Left ventricle myocardium inferior (tissue), 1 donor: ENCODE data around the gene DOCK3. TPM values are rescaled to one million over a fixed set of nuclear protein-coding genes. Genes with fewer than 3 reads are reported as not detected.

Experiments
- DNase-seq: peaks from one replicate; pipeline ENCODE4 v3.0.0-alpha.2; 2020
- H3K27ac ChIP-seq: fragments of 200-600 bp; replicated peaks from 2 replicates; pipeline ENCODE4 v1.8.0; 2021
- H3K27me3 ChIP-seq: fragments of 200-600 bp; 2 replicates; pipeline ENCODE4 v1.8.0; 2021; ENCODE audit warnings: low read depth
- H3K36me3 ChIP-seq: fragments of 200-600 bp; 2 replicates; pipeline ENCODE4 v1.8.0; 2021
- H3K4me1 ChIP-seq: fragments of 200-600 bp; 2 replicates; pipeline ENCODE4 v1.8.0; 2021
- H3K4me3 ChIP-seq: fragments of 200-600 bp; 2 replicates; pipeline ENCODE4 v1.8.0; 2021; ENCODE audit warnings: mild to moderate bottlenecking, moderate library complexity
- H3K9me3 ChIP-seq: fragments of 200-600 bp; replicated peaks from 2 replicates; pipeline ENCODE4 v1.8.0; 2021
- intact Hi-C: fragments of 100-400 bp; cut with micrococcal nuclease; formaldehyde crosslinking; loops from one replicate; pipeline ENCODE4 v1.11.0; 2022
- total RNA-seq: library from RNA; stranded (reverse); fragmentation: NEBNext Ultra II Directional; extraction: Animal tissue kit (Norgen Biotek cat#: 25700); gene quantifications from one replicate; pipeline ENCODE4 v1.2.1, GENCODE V29; 2021
- TF ChIP-seq, protein P1 (sequence below): fragments of 200-600 bp; IDR thresholded peaks from 2 replicates; pipeline ENCODE4 v1.8.0; 2021; ENCODE audit warnings: antibody characterized with exemption, mild to moderate bottlenecking, borderline replicate concordance
- donor health status: DM: no; HTN: yes; CAD: no; lungs with severe emphysema.

The DOCK3 gene
- total RNA-seq, 1 donor from 2014 or later, result 3.9 TPM

DNA sequence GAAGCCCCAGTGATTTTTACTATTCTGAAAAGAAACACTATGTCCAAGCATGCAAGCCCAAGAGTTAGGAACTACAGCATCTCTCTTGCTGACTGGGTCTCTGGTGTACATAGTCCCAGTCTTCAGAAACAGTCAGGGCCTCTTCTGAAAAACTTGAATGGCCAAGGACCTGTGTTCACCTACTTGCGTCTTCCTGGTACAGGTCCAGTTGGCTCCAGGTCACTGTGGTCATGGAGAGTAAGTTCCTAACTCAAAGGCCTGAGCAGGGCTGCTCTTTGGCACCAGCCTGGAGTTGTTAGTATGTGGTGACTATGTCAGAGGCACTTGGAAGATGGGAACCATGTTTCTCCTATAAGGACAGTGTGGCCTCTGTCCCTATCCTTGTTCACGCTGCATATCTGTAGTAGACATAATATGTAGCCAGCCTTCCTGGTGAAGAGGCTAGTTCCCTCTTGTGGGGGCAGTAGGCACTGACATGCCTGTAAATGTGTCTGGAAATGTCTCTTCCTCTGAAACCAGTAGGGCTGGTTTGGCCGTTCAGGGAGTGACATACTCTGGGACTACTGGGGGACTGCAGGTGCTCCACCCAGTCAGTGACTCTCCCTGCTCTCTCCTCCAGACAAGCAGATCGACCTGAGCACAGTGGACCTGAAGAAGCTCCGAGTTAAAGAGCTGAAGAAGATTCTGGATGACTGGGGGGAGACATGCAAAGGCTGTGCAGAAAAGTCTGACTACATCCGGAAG is 713.7 kb downstream of the DOCK3 start:
- Histone ChIP-seq H3K4me3 (no peak overlapping the region), H3K4me1 (peaks cover 87% of the 10 kb centered on the region), H3K27me3 (no peaks in the 10 kb centered on the region), H3K36me3 (peaks cover 42% of the 10 kb centered on the region), H3K9me3 (no peaks in the 10 kb centered on the region), H3K27ac (no peak overlapping the region)
- intact Hi-C loops, result no loop called here
- TF ChIP-seq, protein P1, sequence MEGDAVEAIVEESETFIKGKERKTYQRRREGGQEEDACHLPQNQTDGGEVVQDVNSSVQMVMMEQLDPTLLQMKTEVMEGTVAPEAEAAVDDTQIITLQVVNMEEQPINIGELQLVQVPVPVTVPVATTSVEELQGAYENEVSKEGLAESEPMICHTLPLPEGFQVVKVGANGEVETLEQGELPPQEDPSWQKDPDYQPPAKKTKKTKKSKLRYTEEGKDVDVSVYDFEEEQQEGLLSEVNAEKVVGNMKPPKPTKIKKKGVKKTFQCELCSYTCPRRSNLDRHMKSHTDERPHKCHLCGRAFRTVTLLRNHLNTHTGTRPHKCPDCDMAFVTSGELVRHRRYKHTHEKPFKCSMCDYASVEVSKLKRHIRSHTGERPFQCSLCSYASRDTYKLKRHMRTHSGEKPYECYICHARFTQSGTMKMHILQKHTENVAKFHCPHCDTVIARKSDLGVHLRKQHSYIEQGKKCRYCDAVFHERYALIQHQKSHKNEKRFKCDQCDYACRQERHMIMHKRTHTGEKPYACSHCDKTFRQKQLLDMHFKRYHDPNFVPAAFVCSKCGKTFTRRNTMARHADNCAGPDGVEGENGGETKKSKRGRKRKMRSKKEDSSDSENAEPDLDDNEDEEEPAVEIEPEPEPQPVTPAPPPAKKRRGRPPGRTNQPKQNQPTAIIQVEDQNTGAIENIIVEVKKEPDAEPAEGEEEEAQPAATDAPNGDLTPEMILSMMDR, result no peak
- no peak for DNase-seq

DNA sequence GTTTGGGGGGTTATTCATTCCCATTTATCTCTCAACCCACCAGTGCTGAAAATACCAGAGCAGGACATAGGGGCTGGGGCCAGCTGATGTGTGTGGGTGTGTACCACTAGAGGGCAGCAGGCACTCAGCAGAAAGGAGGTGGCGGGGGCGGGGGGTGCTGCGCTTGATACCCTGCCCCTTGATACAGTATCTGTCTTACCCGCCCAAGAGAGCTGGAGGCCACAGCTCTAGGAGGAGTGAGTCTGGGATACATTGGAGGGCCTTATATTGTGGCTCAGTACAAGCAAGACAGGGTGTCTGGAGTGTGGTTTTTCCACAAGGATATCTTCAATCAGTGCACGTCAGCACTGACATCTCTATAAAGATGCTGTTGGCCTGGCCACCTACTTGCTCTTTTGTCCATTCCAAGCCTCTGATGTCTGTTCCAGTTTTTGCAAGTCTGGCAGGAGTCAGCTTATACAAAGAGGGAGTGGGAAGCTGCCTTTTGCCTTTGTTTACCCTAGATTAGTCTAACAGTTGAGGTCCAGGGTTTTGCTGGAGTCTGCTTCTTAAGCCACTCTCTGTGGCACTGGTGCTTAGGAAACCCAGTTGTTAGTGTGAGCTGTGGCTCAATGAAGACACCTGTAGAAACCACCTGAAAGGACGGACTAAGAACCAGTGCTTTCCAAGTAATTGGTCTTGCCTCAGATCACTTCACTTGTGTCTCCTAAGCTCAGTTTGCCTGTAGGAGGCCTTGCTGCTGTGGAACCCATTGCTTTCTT is 714.9 kb downstream of the DOCK3 start:
- intact Hi-C loops, result no loop called here
- Histone ChIP-seq H3K27me3 (no peaks in the 10 kb centered on the region), H3K9me3 (no peaks in the 10 kb centered on the region), H3K36me3 (peaks cover 53% of the 10 kb centered on the region), H3K27ac (peak overlapping the region; percentile 91), H3K4me3 (no peak overlapping the region), H3K4me1 (peaks cover 87% of the 10 kb centered on the region)
- TF ChIP-seq, protein P1, result peak; percentile 82
- DNase-seq, result peak; percentile 50

DNA sequence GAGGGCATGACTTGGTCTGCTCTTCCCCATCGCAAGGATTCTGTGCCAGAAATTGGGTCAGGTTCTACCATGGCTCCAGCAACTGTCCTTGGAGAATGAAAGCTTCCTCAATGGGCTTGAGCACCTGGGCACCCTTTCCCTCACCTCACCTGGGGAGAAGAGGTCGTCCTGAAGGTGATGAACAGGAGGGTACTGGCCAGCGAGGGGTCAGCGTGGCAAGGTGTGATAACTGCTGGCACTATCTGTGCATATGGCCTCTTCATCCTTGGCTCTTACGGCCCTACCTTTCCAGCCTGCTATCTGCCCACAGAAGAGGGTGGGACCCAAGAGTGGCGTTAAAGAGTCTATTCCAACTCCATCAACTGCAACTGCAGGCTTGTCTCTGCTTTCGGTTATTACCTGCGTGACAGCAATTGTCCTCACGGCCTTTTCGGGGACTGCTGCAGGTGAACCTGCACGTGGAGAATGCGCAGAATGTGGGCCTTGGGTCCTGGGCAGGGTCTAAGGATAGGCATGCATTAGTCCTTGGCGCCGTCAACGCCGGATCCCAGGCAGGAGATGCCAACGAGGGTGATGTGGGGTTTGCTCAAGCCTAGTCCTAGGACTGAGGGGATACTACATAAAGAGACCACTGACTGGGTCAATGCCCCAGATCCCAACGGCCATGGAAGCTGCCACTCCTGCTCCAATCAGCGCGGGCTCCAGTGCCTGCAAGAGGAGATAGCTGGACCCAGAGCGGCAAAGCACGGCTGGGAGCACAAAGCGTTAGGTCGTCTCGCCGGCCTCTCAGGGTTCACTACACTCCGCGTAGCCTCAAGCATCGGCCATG is 715.7 kb downstream of the DOCK3 start:
- TF ChIP-seq, protein P1, result no peak
- Histone ChIP-seq H3K9me3 (no peaks in the 10 kb centered on the region), H3K27me3 (no peaks in the 10 kb centered on the region), H3K27ac (peak overlapping the region; percentile 91), H3K36me3 (peaks cover 62% of the 10 kb centered on the region), H3K4me3 (peak overlapping the region; percentile 74), H3K4me1 (peaks cover 90% of the 10 kb centered on the region)
- DNase-seq, result no peak
- intact Hi-C loops, result no loop called here

DNA sequence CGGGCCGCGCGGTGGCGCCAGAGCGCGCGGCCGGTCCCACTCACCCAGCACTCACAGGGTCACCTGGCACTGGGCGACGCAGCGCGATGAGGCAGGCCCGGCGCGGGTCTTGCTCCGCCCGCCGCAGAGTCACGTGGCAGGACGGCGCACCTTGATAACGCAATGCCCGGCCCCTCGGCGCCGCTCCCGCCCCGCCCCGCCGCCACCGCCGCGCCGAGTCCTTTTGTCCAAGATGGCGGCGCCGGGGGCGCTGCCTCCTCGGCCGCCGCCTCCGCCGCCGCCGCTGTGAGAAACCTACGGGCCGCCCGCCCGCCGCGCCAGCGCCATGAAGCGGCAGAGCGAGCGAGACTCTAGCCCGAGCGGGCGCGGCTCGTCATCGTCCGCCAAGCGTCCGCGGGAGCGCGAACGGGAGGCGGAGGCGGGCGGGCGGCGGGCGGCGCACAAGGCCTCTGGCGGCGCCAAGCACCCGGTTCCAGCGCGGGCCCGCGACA is 716.4 kb downstream of the DOCK3 start, which contains the start of gene RBM15B:
Gene RBM15B, plus strand, starts transcription at position 211 of the 491 bp plus-strand sequence. Its CDS starts 115 bp downstream, at position 326.
- Histone ChIP-seq H3K36me3 (peaks cover 68% of the 10 kb centered on the region), H3K9me3 (no peaks in the 10 kb centered on the region), H3K4me3 (peak within 1 kb of the TSS; percentile 74), H3K4me1 (peaks cover 90% of the 10 kb centered on the region), H3K27me3 (no peaks in the 10 kb centered on the region), H3K27ac (peak within 1 kb of the TSS; percentile 91)
- TF ChIP-seq, protein P1, result peak; percentile 92
- DNase-seq, result peak; percentile 98
- intact Hi-C loops, result no loop called here
